GM19395 (cell line): ENCODE results near the gene NACC2.

Experiments
- ATAC-seq: cut with Tn5 transposase; IDR thresholded peaks from one replicate; pipeline ENCODE4 v1.9.1; 2021; ENCODE audit warnings: mild to moderate bottlenecking, moderate library complexity; ENCODE audit not compliant: unreplicated experiment

The NACC2 gene

GRCh38 chr9:136093995-136094881, 851 bp downstream of the NACC2 start:
- no peak for ATAC-seq

GRCh38 chr9:136093346-136093986, 1.6 kb downstream of the NACC2 start:
- no peak for ATAC-seq

- ATAC-seq = no peak
These were observed 2.3 kb downstream of the NACC2 start for GRCh38 chr9:136092741-136093140.

GRCh38 chr9:136092353-136092650, 2.8 kb downstream of the NACC2 start:
- ATAC-seq = no peak

GRCh38 chr9:136091582-136092352, 3.3 kb downstream of the NACC2 start:
- ATAC-seq = no peak

GRCh38 chr9:136090768-136091581, 4.1 kb downstream of the NACC2 start:
- ATAC-seq = no peak

GRCh38 chr9:136090056-136090735, 4.9 kb downstream of the NACC2 start:
- no peak for ATAC-seq

- ATAC-seq = no peak
These were observed 5.4 kb downstream of the NACC2 start for GRCh38 chr9:136089697-136090045.

- no peak for ATAC-seq
These were observed 6.0 kb downstream of the NACC2 start for GRCh38 chr9:136088939-136089696.

GRCh38 chr9:136088481-136088938, 6.6 kb downstream of the NACC2 start:
- no peak for ATAC-seq

GRCh38 chr9:136087741-136088480, 7.2 kb downstream of the NACC2 start:
- no peak for ATAC-seq

GRCh38 chr9:136086951-136087740, 7.9 kb downstream of the NACC2 start:
- ATAC-seq = no peak

- no peak for ATAC-seq
These were observed 8.7 kb downstream of the NACC2 start for GRCh38 chr9:136086213-136086881.

GRCh38 chr9:136085815-136086212, 9.3 kb downstream of the NACC2 start:
- ATAC-seq = no peak

- no peak for ATAC-seq
These were observed 10.8 kb downstream of the NACC2 start for GRCh38 chr9:136084063-136084944.

GRCh38 chr9:136083558-136084062, 11.5 kb downstream of the NACC2 start:
- no peak for ATAC-seq
